Measurements from ENCODE around the gene KDM6B.
A peak's percentile ranks its signal among the peaks of the same experiment; 100 is the strongest.
"Not testable (repeated sequence)": the region's sequence is repeated elsewhere in the genome, so short reads cannot be mapped to it uniquely, and the experiment has no call there.

The KDM6B gene

DNA sequence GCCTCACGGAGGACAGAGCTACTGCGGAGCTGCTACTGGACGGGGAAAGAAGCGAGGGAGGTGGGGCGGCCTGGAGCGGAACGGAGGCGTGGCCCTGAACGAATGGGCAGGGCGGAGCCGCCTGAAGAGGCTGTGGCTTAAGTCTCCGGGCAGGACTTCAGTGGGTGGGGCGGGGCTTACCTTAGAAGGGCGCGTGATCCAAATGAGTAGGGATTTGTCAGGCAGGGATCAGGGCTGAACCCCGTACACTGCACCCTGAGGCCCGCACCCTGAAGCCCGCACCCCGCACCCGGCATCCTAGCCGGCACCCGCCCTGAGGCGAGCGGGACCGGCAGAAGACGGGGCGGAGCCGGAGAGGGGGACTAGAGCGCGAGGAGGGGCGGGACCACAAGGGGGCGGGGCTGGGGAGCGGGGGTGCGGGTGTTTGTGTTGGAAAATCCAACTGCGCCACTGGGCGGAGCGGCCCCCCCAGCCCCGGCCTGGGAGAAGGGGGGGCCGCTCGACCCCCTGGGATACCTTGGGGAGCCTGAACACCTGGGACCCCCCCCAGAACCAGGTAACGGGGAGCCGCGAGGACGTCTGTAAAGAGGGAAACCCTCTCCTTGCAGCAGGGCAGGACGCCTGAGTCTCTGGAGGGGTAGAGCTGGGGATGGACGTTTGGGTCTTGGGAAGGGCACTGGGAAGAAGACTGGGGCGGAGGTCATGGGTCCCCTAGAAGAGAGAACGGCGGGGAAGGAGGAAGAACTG lies at the start of gene KDM6B:
Gene KDM6B (plus strand): TSS at position 423 of the 747 bp plus-strand sequence. CDS start 11,338 bp downstream, outside the sequence.
- peak; percentile 86 for DNase-seq

- DNase-seq = no peak
Observed at GRCh38 chr17:7786866-7787265, 47.2 kb upstream of the KDM6B start.

DNA sequence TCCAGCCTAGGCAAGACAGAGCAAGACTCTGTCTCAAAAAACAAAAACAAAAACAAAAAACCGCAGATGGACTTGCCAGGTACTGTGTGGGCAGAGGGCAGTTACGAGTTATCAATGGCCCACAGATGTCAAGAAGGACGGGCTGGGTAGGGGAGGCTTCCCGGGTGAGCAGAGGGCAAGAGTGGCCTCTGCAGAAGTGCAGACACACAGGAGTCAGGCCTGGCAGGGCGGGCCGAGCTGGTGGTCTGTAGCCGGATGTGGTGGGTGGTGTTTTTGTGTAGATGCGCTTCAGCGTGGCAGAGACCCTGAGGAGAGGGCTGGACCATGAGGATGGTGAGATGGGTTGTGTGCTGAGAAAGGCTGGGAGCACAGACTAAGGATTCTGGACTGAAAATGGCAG lies 44.9 kb upstream of the KDM6B start:
- DNase-seq = no peak

GRCh38 chr17:7790150-7790549 lies 43.9 kb upstream of the KDM6B start:
- DNase-seq = no peak

DNA sequence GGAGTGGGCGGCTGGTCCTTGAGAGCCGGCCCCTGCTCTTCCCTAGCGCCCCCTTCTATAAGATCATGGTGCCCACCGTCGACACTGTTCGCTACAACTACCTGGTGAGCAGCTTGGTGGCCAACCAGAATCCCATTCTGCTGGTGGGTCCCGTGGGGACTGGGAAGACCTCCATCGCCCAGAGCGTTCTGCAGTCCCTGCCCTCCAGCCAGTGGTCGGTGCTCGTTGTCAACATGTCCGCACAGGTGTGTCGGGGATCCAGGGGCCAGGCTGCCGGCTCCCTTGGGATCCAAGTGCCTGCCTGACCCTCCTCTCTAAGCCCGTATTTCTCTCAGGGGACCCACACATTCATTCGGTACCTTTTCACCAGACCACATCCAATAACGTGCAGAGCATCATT lies 41.4 kb upstream of the KDM6B start:
- no peak for DNase-seq

GRCh38 chr17:7794075-7794663 lies 39.8 kb upstream of the KDM6B start:
- DNase-seq = no peak

DNA sequence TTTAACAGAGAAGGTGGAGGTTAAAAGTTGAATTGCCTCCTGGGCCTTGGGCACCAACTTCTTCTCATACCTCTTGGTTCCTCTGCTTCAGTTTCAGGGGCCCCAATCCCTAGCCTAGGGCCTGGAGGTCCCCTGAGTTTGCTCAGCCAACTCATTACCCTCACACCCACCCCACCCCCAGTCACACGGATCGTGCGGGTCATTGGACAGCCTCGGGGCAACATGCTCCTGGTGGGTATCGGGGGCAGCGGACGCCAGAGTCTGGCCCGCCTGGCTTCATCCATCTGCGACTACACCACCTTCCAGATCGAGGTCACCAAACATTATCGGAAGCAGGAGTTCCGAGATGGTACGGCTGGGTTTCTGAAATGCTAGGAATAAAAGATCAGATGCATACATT lies 36.0 kb upstream of the KDM6B start:
- DNase-seq = no peak

- no peak for DNase-seq
Observed at GRCh38 chr17:7798839-7799238, 35.2 kb upstream of the KDM6B start.

- no peak for DNase-seq
Observed at GRCh38 chr17:7803981-7804380, 30.0 kb upstream of the KDM6B start.

DNA sequence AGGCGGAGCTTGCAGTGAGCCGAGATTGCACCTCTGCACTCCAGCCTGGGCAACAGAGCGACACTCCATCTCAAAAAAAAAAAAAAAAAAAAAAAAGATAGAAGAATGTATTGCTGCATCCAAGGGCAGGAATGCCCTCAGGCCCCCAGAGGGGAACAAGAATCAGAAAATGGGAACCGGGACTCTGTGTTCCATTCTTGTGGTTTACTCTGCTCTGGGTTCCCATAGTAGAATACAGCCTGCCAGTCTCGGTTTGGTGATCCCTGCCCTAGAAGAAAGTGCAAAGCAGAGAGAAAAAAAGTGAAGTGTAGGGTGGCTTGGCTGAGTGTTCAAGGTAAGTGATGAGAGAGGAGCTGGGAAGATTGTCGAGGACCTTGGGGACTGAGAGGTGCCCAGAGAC lies 27.4 kb upstream of the KDM6B start:
- DNase-seq = no peak

DNA sequence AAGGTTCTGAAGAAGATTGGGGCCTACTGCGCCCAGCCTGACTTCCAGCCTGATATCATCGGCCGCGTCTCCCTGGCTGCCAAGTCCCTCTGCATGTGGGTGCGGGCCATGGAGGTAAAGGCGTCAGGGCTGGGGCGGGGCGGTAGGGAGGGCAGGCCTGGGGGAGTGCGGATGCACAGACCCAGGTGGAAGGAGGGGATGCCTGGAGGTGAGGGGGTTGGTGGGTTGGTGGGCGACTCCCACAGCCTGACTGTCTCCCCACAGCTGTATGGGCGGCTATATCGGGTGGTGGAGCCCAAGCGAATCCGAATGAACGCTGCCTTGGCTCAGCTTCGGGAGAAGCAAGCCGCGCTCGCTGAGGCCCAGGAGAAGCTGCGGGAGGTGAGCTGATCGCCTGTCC lies 26.8 kb upstream of the KDM6B start:
- no peak for DNase-seq

- DNase-seq = no peak
Observed at GRCh38 chr17:7809086-7809790, 24.8 kb upstream of the KDM6B start.

DNA sequence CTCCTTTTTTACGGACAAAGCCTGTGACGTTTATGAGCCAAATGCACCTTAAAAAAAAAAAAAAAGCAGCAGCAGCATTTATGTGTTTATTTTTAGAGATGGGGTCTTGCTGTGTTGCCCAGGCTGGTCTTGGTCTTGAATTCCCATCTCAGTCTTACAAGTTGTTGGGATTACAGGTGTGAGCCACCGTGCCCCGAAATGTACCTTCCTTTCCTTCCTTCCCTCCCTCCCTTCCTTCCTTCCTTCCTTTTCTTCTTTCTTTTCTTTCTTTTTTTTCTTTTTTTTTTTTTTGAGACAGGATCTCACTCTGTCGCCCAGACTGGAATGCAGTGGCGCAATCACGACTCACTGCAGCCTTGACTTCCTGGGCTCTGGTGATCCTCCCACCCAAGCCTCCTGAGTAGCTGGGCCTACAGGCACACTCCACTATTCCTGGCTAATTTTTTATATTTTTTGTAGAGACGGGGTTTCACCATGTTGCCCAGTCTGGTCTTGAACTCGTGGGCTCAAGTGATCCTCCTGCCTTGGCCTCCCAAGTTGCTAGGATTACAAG lies 24.1 kb upstream of the KDM6B start:
- not testable (repeated sequence) for DNase-seq

GRCh38 chr17:7811251-7811650 lies 22.8 kb upstream of the KDM6B start:
- no peak for DNase-seq

- no peak for DNase-seq
Observed at GRCh38 chr17:7814969-7815368, 19.0 kb upstream of the KDM6B start.

DNA sequence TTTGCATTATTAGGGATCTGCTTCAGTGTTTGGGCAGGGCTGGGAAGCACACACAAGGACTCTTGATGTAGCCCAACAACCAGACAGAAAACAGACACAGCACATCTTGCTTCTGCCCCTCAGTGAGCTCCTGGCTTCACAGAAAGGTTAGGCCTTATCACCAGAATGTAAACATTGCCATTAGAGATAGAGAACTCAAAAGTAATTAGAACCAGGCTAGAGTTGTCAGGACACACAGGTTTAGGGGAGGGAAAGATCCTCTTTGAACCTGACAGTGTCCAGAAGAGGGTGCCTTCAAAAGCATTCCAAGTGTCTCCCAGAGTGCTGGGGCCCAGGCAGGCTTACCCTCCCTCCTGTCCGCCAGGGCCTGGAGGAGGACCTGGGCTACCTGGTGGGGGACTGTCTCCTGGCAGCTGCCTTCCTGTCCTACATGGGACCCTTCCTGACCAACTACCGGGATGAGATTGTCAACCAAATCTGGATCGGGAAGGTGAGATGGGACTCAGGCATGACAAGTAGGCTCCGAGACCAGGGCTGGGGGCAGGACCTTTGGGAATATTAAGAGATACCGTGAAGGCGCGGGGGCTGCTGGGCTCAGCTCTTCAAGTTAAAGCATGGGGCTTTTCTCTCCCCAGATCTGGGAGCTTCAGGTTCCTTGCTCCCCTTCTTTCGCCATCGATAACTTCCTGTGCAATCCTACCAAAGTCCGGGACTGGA lies 16.9 kb upstream of the KDM6B start:
- DNase-seq = no peak

- no peak for DNase-seq
Observed at GRCh38 chr17:7817643-7817964, 16.4 kb upstream of the KDM6B start.

DNA sequence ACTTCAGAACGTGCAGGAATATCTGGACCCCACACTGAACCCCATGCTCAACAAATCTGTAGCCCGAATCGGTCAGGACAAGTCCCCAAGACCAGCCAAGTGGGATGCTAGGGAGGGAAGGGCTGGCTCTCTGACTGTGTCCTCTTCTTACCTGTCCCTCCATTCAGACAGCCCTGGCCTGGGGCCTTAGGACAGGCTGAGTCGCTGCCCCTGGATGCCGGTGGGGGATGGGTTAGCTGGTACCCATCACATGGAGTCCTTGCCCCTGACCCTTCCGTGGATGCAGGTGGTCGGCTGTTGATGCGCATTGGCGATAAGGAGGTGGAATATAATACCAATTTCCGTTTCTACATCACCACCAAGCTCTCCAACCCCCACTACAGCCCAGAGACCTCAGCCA lies 16.0 kb upstream of the KDM6B start:
- no peak for DNase-seq

DNA sequence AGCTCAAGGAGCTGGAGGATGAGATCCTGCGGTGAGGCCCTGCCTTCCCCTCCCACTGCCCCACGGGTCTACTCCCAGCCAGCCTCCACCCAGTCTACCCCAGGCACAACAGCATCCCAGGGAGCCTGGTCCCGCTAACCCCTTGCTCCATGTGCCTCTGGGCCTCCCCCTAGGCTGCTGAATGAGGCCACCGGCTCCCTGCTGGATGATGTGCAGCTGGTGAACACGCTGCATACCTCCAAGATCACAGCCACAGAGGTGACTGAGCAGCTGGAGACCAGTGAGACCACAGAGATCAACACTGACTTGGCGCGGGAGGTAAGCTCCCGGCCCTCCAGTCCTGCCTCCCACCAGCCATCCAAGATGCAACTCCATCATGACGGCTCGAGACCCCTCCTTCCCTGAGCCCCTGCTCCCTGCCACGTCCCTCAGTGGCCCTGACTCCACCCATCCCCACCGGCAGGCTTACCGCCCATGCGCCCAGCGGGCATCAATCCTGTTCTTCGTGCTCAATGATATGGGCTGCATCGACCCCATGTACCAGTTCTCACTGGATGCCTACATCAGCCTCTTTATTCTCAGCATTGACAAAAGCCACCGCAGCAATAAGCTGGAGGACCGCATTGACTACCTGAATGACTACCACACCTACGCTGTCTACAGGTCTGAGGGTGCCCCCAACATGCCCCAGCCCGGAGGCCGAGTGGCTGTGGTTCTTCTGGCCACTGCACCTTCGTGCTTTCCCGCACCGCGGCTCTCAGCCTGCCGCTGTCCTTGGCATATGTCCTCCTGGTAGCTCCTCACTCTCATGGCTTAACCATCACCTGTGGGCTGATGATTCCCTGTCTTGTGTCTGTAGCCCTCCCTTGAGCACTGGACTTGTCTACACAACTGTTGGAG lies 15.0 kb upstream of the KDM6B start:
- DNase-seq = no peak

DNA sequence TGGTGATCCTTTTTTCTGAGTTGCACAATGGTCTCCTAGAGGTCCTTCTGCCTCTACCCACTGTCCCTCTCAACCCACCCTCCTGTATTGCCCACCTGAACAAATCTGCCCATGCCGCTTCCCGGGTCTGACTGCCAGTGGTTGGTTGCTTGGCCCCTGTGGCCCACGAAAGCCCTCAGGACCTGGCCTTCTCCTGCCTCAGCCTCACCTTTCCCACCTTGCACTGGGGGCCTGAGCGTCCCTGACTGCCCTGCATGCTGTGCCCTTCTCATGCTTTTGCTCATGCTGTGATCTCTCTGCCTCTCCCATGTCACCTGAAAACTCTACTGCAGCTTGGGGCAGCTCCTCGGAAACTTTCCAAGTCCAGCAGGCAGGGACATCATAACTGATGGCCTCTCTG lies 13.8 kb upstream of the KDM6B start:
- no peak for DNase-seq

- DNase-seq = no peak
Observed at GRCh38 chr17:7822126-7822525, 11.9 kb upstream of the KDM6B start.

- no peak for DNase-seq
Observed at GRCh38 chr17:7823581-7824001, 10.4 kb upstream of the KDM6B start.

Measured in CD4-positive, alpha-beta T cell treated with Interleukin-4 for 4 hours (primary cell).